H9 (cell line): Measurements from ENCODE around the gene CDC25B. TPM values are rescaled to one million over a fixed set of nuclear protein-coding genes. Genes with fewer than 3 reads are reported as not detected.

Source experiments
- DNase-seq: peaks from one replicate; pipeline ENCODE4 v3.0.0-alpha.2; 2017
- H2AFZ ChIP-seq: one replicate; pipeline ENCODE4 v1.6.1; 2013; ENCODE audit warnings: mild to moderate bottlenecking, low read length, control low read depth, moderate library complexity
- H2AK5ac ChIP-seq: 2 replicates; pipeline ENCODE4 v1.6.1; 2013; ENCODE audit warnings: low read length, control low read depth, mixed read lengths; ENCODE audit not compliant: insufficient read length
- H2BK120ac ChIP-seq: one replicate; pipeline ENCODE4 v1.6.1; 2013; ENCODE audit warnings: low read depth, mild to moderate bottlenecking, low read length, control low read depth, inconsistent platforms; ENCODE audit not compliant: poor library complexity, severe bottlenecking
- H2BK12ac ChIP-seq: 2 replicates; pipeline ENCODE4 v1.6.1; 2013; ENCODE audit warnings: low read length, control low read depth, mixed read lengths, low read depth; ENCODE audit not compliant: insufficient read length
- H2BK15ac ChIP-seq: 2 replicates; pipeline ENCODE4 v1.6.1; 2013; ENCODE audit warnings: low read depth, low read length, control low read depth
- H2BK20ac ChIP-seq: one replicate; pipeline ENCODE4 v1.6.1; 2013; ENCODE audit warnings: low read depth, mild to moderate bottlenecking, low read length, control low read depth, inconsistent platforms; ENCODE audit not compliant: poor library complexity, severe bottlenecking
- H2BK5ac ChIP-seq: 2 replicates; pipeline ENCODE4 v1.6.1; 2013; ENCODE audit warnings: low read length, control low read depth, mixed read lengths; ENCODE audit not compliant: insufficient read length
- H3K14ac ChIP-seq: 2 replicates; pipeline ENCODE4 v1.6.1; 2013; ENCODE audit warnings: low read length, control low read depth; ENCODE audit not compliant: insufficient read depth
- H3K18ac ChIP-seq: 2 replicates; pipeline ENCODE4 v1.6.1; 2013; ENCODE audit warnings: low read depth, mild to moderate bottlenecking, mixed read lengths, low read length, control low read depth; ENCODE audit not compliant: insufficient read length
- H3K23ac ChIP-seq: 2 replicates; pipeline ENCODE4 v1.6.1; 2013; ENCODE audit warnings: low read length, control low read depth, mixed read lengths, low read depth; ENCODE audit not compliant: insufficient read length
- H3K23me2 ChIP-seq: 2 replicates; pipeline ENCODE4 v1.6.1; 2013; ENCODE audit warnings: low read depth, mild to moderate bottlenecking, mixed read lengths, low read length, control low read depth; ENCODE audit not compliant: insufficient read length, poor library complexity, severe bottlenecking
- H3K27ac ChIP-seq: 2 replicates; pipeline ENCODE4 v1.5.1; 2013; ENCODE audit warnings: low read length, control low read depth, mixed read lengths, low read depth; ENCODE audit not compliant: insufficient read length
- H3K27me3 ChIP-seq: 2 replicates; pipeline ENCODE4 v1.6.1; 2013; ENCODE audit warnings: low read length, control low read depth, inconsistent platforms; ENCODE audit not compliant: insufficient read depth
- H3K4ac ChIP-seq: 2 replicates; pipeline ENCODE4 v1.6.1; 2013; ENCODE audit warnings: low read depth, mild to moderate bottlenecking, control low read depth, inconsistent platforms, low read length, moderate library complexity
- H3K4me1 ChIP-seq: 2 replicates; pipeline ENCODE4 v1.6.1; 2013; ENCODE audit warnings: low read length, control low read depth, inconsistent platforms; ENCODE audit not compliant: insufficient read depth
- H3K4me2 ChIP-seq: 2 replicates; pipeline ENCODE4 v1.6.1; 2013; ENCODE audit warnings: low read length, control low read depth, mixed read lengths; ENCODE audit not compliant: insufficient read length, insufficient read depth
- H3K56ac ChIP-seq: 2 replicates; pipeline ENCODE4 v1.6.1; 2013; ENCODE audit warnings: low read depth, mild to moderate bottlenecking, mixed read lengths, low read length, control low read depth; ENCODE audit not compliant: insufficient read length
- H3K79me1 ChIP-seq: 2 replicates; pipeline ENCODE4 v1.6.1; 2013; ENCODE audit warnings: low read depth, mild to moderate bottlenecking, moderate library complexity, low read length, control low read depth, inconsistent platforms; ENCODE audit not compliant: insufficient read depth, poor library complexity, severe bottlenecking
- H3K79me2 ChIP-seq: 2 replicates; pipeline ENCODE4 v1.6.1; 2013; ENCODE audit warnings: low read length, control low read depth, inconsistent platforms; ENCODE audit not compliant: insufficient read depth
- H3K9ac ChIP-seq: 2 replicates; pipeline ENCODE4 v1.6.1; 2013; ENCODE audit warnings: low read length, control low read depth, mixed read lengths; ENCODE audit not compliant: insufficient read length; ENCODE audit errors: extremely low read depth
- H3K9me3 ChIP-seq: one replicate; pipeline ENCODE4 v1.6.1; 2013; ENCODE audit warnings: low read depth, low read length, inconsistent platforms; ENCODE audit not compliant: control insufficient read depth
- H3T11ph ChIP-seq: one replicate; pipeline ENCODE4 v1.6.1; 2013; ENCODE audit warnings: mild to moderate bottlenecking, low read length, control low read depth, inconsistent platforms
- H4K20me1 ChIP-seq: one replicate; pipeline ENCODE4 v1.6.1; 2013; ENCODE audit not compliant: control insufficient read depth, insufficient read length, insufficient read depth
- H4K5ac ChIP-seq: 2 replicates; pipeline ENCODE4 v1.6.1; 2013; ENCODE audit warnings: low read depth, mild to moderate bottlenecking, mixed read lengths, low read length, control low read depth; ENCODE audit not compliant: insufficient read length
- H4K8ac ChIP-seq: replicated peaks from 2 replicates; pipeline ENCODE4 v1.6.1; 2013; ENCODE audit warnings: low read length, control low read depth, mixed read lengths, low read depth; ENCODE audit not compliant: insufficient read length
- H4K91ac ChIP-seq: 2 replicates; pipeline ENCODE4 v1.6.1; 2013; ENCODE audit warnings: low read depth, mild to moderate bottlenecking, moderate library complexity, mixed read lengths, low read length, control low read depth; ENCODE audit not compliant: insufficient read length
- H3K27ac Mint-ChIP-seq, 3 experiments: 2 replicates in 2 of 3; 3 replicates in 1 of 3; pipeline ENCODE4 v1.8.0; 2020 to 2021; ENCODE audit warnings: mixed read lengths in 3 of 3, mild to moderate bottlenecking in 1 of 3, moderate library complexity in 1 of 3
- H3K27me3 Mint-ChIP-seq: 2 replicates; pipeline ENCODE4 v1.8.0; 2021; ENCODE audit warnings: low read depth, mild to moderate bottlenecking, moderate library complexity, mixed read lengths
- H3K36me3 Mint-ChIP-seq, 3 experiments: 2 replicates in 2 of 3; 3 replicates in 1 of 3; pipeline ENCODE4 v1.8.0; 2020 to 2021; ENCODE audit warnings: low read depth in 3 of 3, mixed read lengths in 3 of 3; ENCODE audit not compliant: insufficient read depth in 1 of 3
- H3K4me1 Mint-ChIP-seq, 2 experiments: 2 replicates each; pipeline ENCODE4 v1.8.0; 2020; ENCODE audit warnings: mixed read lengths in 2 of 2
- H3K4me3 Mint-ChIP-seq, 2 experiments: 2 replicates in 1 of 2; 3 replicates in 1 of 2; pipeline ENCODE4 v1.8.0; 2020 to 2021; ENCODE audit warnings: mild to moderate bottlenecking in 2 of 2, mixed read lengths in 2 of 2, moderate library complexity in 1 of 2
- H3K9me3 Mint-ChIP-seq, 2 experiments: 2 replicates in 1 of 2; 3 replicates in 1 of 2; pipeline ENCODE4 v1.8.0; 2020; ENCODE audit warnings: mild to moderate bottlenecking in 2 of 2, mixed read lengths in 2 of 2, moderate library complexity in 1 of 2
- CTCF ChIP-seq: fragments of 200-600 bp; sonication (generic); conservative IDR thresholded peaks from 3 replicates; pipeline ENCODE4 v1.8.0; 2021; ENCODE audit warnings: antibody characterized with exemption, mild to moderate bottlenecking
- WGBS: extraction: QIAGEN DNeasy Blood & Tissue Kit; methylation state at CpG from one replicate; pipeline ENCODE4 v1.1.7; 2013; ENCODE audit warnings: missing lambda C conversion rate, low lambda C conversion rate, mixed read lengths; ENCODE audit not compliant: insufficient read length; ENCODE audit errors: extremely low coverage; 5-methylcytosine and 5-hydroxymethylcytosine counted together
- total RNA-seq: library from RNA; stranded (reverse); gene quantifications from 2 replicates; pipeline ENCODE4 v1.2.1, GENCODE V29; 2021

Gene CDC25B
- total RNA-seq, 1 experiment from 2014 or later = 24.0 TPM

GRCh38 chr20:3768342-3769130 is 27.6 kb upstream of the CDC25B start:
- H2BK15ac ChIP-seq = no peak overlapping the region
- H4K5ac ChIP-seq = no peak overlapping the region
- Mint-ChIP-seq H3K27ac (peak overlapping the region; percentile 91 to 97 (median 91); a peak in 5 of 7 replicates), H3K9me3 (no peaks in the 10 kb centered on the region; a peak in 1 of 5 replicates), H3K36me3 (peaks cover 0 to 4% (median 3%) of the 10 kb centered on the region in 3 experiments; a peak in 3 of 7 replicates), H3K27me3 (peaks cover 19% of the 10 kb centered on the region), H3K4me3 (peak overlapping the region; percentile 91 to 97), H3K4me1 (peaks cover 16 to 18% of the 10 kb centered on the region in 2 experiments)
- H3K79me2 ChIP-seq = no peaks in the 10 kb centered on the region
- no peak overlapping the region for H2AK5ac ChIP-seq
- no peak overlapping the region for H2BK20ac ChIP-seq
- WGBS = no CpG with 5 or more reads among the region's 51 CpGs
- peak overlapping the region; percentile 62 for H3K4me2 ChIP-seq
- no peak overlapping the region for H2BK5ac ChIP-seq
- peaks cover 20% of the 10 kb centered on the region for H3K23me2 ChIP-seq
- H2AFZ ChIP-seq = peak overlapping the region; percentile 53
- no peak overlapping the region for H3K4ac ChIP-seq
- peak; percentile 73 for TF ChIP-seq CTCF
- no peak overlapping the region for H3K27ac ChIP-seq
- no peak overlapping the region for H3K23ac ChIP-seq
- H3K56ac ChIP-seq = no peak overlapping the region
- H3K14ac ChIP-seq = peak overlapping the region; percentile 49; the same call in 1 of the 2 replicates
- no peaks in the 10 kb centered on the region for H3K27me3 ChIP-seq
- no peak overlapping the region for H2BK12ac ChIP-seq
- DNase-seq = peak; percentile 87
- H4K8ac ChIP-seq = no peak overlapping the region
- H3K9ac ChIP-seq = no peak overlapping the region
- no peak overlapping the region for H3K18ac ChIP-seq
- no peaks in the 10 kb centered on the region for H3K4me1 ChIP-seq
- no peak overlapping the region for H2BK120ac ChIP-seq
- no peak overlapping the region for H4K91ac ChIP-seq
- no peak overlapping the region for H3T11ph ChIP-seq
- no peaks in the 10 kb centered on the region for H4K20me1 ChIP-seq
- H3K9me3 ChIP-seq = no peaks in the 10 kb centered on the region
- H3K79me1 ChIP-seq = no peaks in the 10 kb centered on the region
